ENCODE results near the gene SPDEF.

DNA sequence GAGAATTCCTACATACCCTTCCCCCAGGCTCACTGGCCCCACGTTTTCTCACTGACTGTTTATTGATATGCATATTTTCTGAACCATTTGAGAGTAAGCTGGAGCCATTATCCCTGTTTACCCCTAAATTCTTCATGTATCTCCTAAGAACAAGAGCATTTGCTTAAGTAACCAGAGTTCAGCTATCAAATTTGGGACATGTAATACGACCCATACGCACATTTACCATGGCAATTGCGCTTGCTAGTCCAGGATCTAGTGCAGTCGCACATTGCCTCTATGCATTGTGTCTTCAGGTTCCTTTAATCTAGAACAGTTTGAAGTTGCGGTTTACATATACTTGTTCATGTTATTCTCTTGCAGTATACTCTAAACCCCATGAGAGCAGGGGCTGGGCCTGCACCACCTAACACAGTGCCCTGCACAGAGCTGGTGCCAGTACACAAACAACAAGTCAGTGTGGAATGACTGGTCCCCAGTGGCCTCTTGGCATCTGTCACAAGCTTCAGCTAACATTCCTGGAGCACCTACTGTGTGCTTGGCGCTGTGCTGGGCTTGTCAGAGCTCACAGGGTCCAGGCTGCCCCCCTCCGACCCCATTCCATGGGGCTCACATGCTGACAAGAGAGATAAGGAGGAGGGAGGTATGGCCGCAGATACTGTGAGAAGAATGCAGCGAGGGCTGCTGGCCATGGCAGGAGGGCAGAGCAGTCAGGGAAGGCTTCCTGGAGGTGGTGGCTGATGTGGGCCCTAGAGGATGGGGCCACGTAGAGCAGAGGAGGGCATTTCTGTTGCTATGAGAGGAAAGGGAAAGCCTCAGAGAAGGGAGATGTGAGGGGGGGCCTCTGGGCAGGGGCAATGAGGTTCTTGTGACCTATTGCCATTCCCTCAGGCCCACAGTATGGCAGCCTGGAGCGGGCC lies 28.1 kb downstream of the SPDEF start:
- TF ChIP-seq, protein P1, sequence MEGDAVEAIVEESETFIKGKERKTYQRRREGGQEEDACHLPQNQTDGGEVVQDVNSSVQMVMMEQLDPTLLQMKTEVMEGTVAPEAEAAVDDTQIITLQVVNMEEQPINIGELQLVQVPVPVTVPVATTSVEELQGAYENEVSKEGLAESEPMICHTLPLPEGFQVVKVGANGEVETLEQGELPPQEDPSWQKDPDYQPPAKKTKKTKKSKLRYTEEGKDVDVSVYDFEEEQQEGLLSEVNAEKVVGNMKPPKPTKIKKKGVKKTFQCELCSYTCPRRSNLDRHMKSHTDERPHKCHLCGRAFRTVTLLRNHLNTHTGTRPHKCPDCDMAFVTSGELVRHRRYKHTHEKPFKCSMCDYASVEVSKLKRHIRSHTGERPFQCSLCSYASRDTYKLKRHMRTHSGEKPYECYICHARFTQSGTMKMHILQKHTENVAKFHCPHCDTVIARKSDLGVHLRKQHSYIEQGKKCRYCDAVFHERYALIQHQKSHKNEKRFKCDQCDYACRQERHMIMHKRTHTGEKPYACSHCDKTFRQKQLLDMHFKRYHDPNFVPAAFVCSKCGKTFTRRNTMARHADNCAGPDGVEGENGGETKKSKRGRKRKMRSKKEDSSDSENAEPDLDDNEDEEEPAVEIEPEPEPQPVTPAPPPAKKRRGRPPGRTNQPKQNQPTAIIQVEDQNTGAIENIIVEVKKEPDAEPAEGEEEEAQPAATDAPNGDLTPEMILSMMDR (optimal IDR thresholded peaks at IDR 0.05 in 1 of 3, IDR thresholded peaks at IDR 0.05 in 1 of 3, conservative IDR thresholded peaks at IDR 0.05 in 1 of 3; ENCODE audit: extremely low read depth in 1 of 3, insufficient read depth in 2 of 3, low read length in 3 of 3), result no peak
- TF ChIP-seq EZH2 (IDR thresholded peaks at IDR 0.05; ENCODE audit: low read length), result no peak
